Measurements from ENCODE around the gene KCNK13.

KCNK13 gene

GRCh38 chr14:90040411-90040810 is 21.4 kb upstream of the KCNK13 start:
- no peak overlapping the region for H3K9ac ChIP-seq (ENCODE audit: low read depth, low read length)
- H3K36me3 ChIP-seq (ENCODE audit: insufficient read depth, low read length): peaks cover 40% of the 10 kb centered on the region
- no peak overlapping the region for H3K27ac ChIP-seq (ENCODE audit: low read depth, low read length)
- H3K9me3 ChIP-seq (ENCODE audit: insufficient read depth, low read depth, low read length): no peaks in the 10 kb centered on the region
- no peaks in the 10 kb centered on the region for H3K27me3 ChIP-seq (ENCODE audit: insufficient read depth, low read length)
- WGBS: 95% methylated on average over 3 of the region's 3 CpGs
- no peak overlapping the region for H3K4me3 ChIP-seq (ENCODE audit: low read length)
- no peaks in the 10 kb centered on the region for H3K4me1 ChIP-seq (ENCODE audit: insufficient read depth, low read length)

GRCh38 chr14:90042496-90043252 is 19.1 kb upstream of the KCNK13 start:
- 95% methylated on average over 9 of the region's 9 CpGs for WGBS
- Histone ChIP-seq H3K9me3 (ENCODE audit: insufficient read depth, low read depth, low read length) (no peaks in the 10 kb centered on the region), H3K4me3 (ENCODE audit: low read length) (no peak overlapping the region), H3K27ac (ENCODE audit: low read depth, low read length) (no peak overlapping the region), H3K4me1 (ENCODE audit: insufficient read depth, low read length) (no peaks in the 10 kb centered on the region), H3K9ac (ENCODE audit: low read depth, low read length) (no peak overlapping the region), H3K27me3 (ENCODE audit: insufficient read depth, low read length) (no peaks in the 10 kb centered on the region), H3K36me3 (ENCODE audit: insufficient read depth, low read length) (peaks cover 19% of the 10 kb centered on the region)

GRCh38 chr14:90045616-90046015 is 16.2 kb upstream of the KCNK13 start:
- Histone ChIP-seq H3K36me3 (ENCODE audit: insufficient read depth, low read length) (peaks cover 12% of the 10 kb centered on the region), H3K9me3 (ENCODE audit: insufficient read depth, low read depth, low read length) (no peaks in the 10 kb centered on the region), H3K27me3 (ENCODE audit: insufficient read depth, low read length) (no peaks in the 10 kb centered on the region), H3K27ac (ENCODE audit: low read depth, low read length) (no peak overlapping the region), H3K4me1 (ENCODE audit: insufficient read depth, low read length) (no peaks in the 10 kb centered on the region), H3K4me3 (ENCODE audit: low read length) (no peak overlapping the region), H3K9ac (ENCODE audit: low read depth, low read length) (no peak overlapping the region)
- 95% methylated on average over 2 of the region's 2 CpGs for WGBS

GRCh38 chr14:90049390-90049789 is 12.4 kb upstream of the KCNK13 start:
- no peak overlapping the region for H3K27ac ChIP-seq (ENCODE audit: low read depth, low read length)
- no peaks in the 10 kb centered on the region for H3K4me1 ChIP-seq (ENCODE audit: insufficient read depth, low read length)
- no peaks in the 10 kb centered on the region for H3K9me3 ChIP-seq (ENCODE audit: insufficient read depth, low read depth, low read length)
- H3K27me3 ChIP-seq (ENCODE audit: insufficient read depth, low read length): no peaks in the 10 kb centered on the region; the same call in 1 of the 2 replicates
- H3K4me3 ChIP-seq (ENCODE audit: low read length): no peak overlapping the region
- WGBS: 79% methylated on average over 2 of the region's 3 CpGs
- H3K9ac ChIP-seq (ENCODE audit: low read depth, low read length): no peak overlapping the region
- 0 out of 2 replicates have a peak, but pooled peaks cover 4% of the 10 kb centered on the region for H3K36me3 ChIP-seq (ENCODE audit: insufficient read depth, low read length)

GRCh38 chr14:90050271-90050670 is 11.5 kb upstream of the KCNK13 start:
- Histone ChIP-seq H3K9ac (ENCODE audit: low read depth, low read length) (no peak overlapping the region), H3K4me1 (ENCODE audit: insufficient read depth, low read length) (no peaks in the 10 kb centered on the region), H3K4me3 (ENCODE audit: low read length) (no peak overlapping the region), H3K36me3 (ENCODE audit: insufficient read depth, low read length) (0 out of 2 replicates have a peak, but pooled peaks cover under 1% of the 10 kb centered on the region), H3K9me3 (ENCODE audit: insufficient read depth, low read depth, low read length) (no peaks in the 10 kb centered on the region), H3K27ac (ENCODE audit: low read depth, low read length) (no peak overlapping the region), H3K27me3 (ENCODE audit: insufficient read depth, low read length) (no peaks in the 10 kb centered on the region; the same call in 1 of the 2 replicates)
- 86% methylated on average over 4 of the region's 4 CpGs for WGBS

- H3K27ac ChIP-seq (ENCODE audit: low read depth, low read length): no peak overlapping the region
- 88% methylated on average over 2 of the region's 2 CpGs for WGBS
Measured at GRCh38 chr14:90053044-90053443, 8.8 kb upstream of the KCNK13 start.

GRCh38 chr14:90054803-90055202 is 7.0 kb upstream of the KCNK13 start:
- no peak overlapping the region for H3K4me3 ChIP-seq (ENCODE audit: low read length)
- H3K9me3 ChIP-seq (ENCODE audit: insufficient read depth, low read depth, low read length): no peaks in the 10 kb centered on the region
- 96% methylated on average over 1 of the region's 1 CpG for WGBS
- no peak overlapping the region for H3K27ac ChIP-seq (ENCODE audit: low read depth, low read length)
- H3K4me1 ChIP-seq (ENCODE audit: insufficient read depth, low read length): no peaks in the 10 kb centered on the region
- peaks cover 21% of the 10 kb centered on the region for H3K27me3 ChIP-seq (ENCODE audit: insufficient read depth, low read length)
- no peaks in the 10 kb centered on the region for H3K36me3 ChIP-seq (ENCODE audit: insufficient read depth, low read length)
- H3K9ac ChIP-seq (ENCODE audit: low read depth, low read length): no peak overlapping the region

More at GRCh38 chr14:90053044-90053443, 8.8 kb upstream of the KCNK13 start:
- no peaks in the 10 kb centered on the region for H3K4me1 ChIP-seq (ENCODE audit: insufficient read depth, low read length)
- H3K9me3 ChIP-seq (ENCODE audit: insufficient read depth, low read depth, low read length): no peaks in the 10 kb centered on the region
- H3K9ac ChIP-seq (ENCODE audit: low read depth, low read length): no peak overlapping the region
- no peaks in the 10 kb centered on the region for H3K36me3 ChIP-seq (ENCODE audit: insufficient read depth, low read length)
- H3K27me3 ChIP-seq (ENCODE audit: insufficient read depth, low read length): peaks cover 3% of the 10 kb centered on the region
- no peak overlapping the region for H3K4me3 ChIP-seq (ENCODE audit: low read length)

- whole genome bisulfite sequencing: 45% methylated on average over 8 of the region's 8 CpGs
- peaks cover 41% of the 10 kb centered on the region for H3K27me3 ChIP-seq (ENCODE audit: insufficient read depth, low read length)
Measured at GRCh38 chr14:90056826-90057225, 5.0 kb upstream of the KCNK13 start.

GRCh38 chr14:90058876-90059458 is 2.8 kb upstream of the KCNK13 start:
- H3K4me1 ChIP-seq (ENCODE audit: insufficient read depth, low read length): no peaks in the 10 kb centered on the region; the same call in 1 of the 2 replicates
- no peak overlapping the region for H3K9ac ChIP-seq (ENCODE audit: low read depth, low read length)
- H3K4me3 ChIP-seq (ENCODE audit: low read length): no peak overlapping the region
- 95% methylated on average over 4 of the region's 7 CpGs for WGBS
- H3K36me3 ChIP-seq (ENCODE audit: insufficient read depth, low read length): no peaks in the 10 kb centered on the region
- no peak overlapping the region for H3K27ac ChIP-seq (ENCODE audit: low read depth, low read length)
- peaks cover 63% of the 10 kb centered on the region for H3K27me3 ChIP-seq (ENCODE audit: insufficient read depth, low read length)
- no peaks in the 10 kb centered on the region for H3K9me3 ChIP-seq (ENCODE audit: insufficient read depth, low read depth, low read length)

More at GRCh38 chr14:90056826-90057225, 5.0 kb upstream of the KCNK13 start:
- H3K36me3 ChIP-seq (ENCODE audit: insufficient read depth, low read length): no peaks in the 10 kb centered on the region
- no peak overlapping the region for H3K9ac ChIP-seq (ENCODE audit: low read depth, low read length)
- H3K27ac ChIP-seq (ENCODE audit: low read depth, low read length): no peak overlapping the region
- no peak overlapping the region for H3K4me3 ChIP-seq (ENCODE audit: low read length)
- no peaks in the 10 kb centered on the region for H3K4me1 ChIP-seq (ENCODE audit: insufficient read depth, low read length)
- no peaks in the 10 kb centered on the region for H3K9me3 ChIP-seq (ENCODE audit: insufficient read depth, low read depth, low read length)

- H3K9me3 ChIP-seq (ENCODE audit: insufficient read depth, low read depth, low read length): no peaks in the 10 kb centered on the region
- H3K27ac ChIP-seq (ENCODE audit: low read depth, low read length): no peak overlapping the region
- H3K9ac ChIP-seq (ENCODE audit: low read depth, low read length): no peak overlapping the region
- H3K36me3 ChIP-seq (ENCODE audit: insufficient read depth, low read length): no peaks in the 10 kb centered on the region
- under 1% methylated on average over 80 of the region's 80 CpGs for WGBS
- peaks cover 77% of the 10 kb centered on the region for H3K27me3 ChIP-seq (ENCODE audit: insufficient read depth, low read length)
- H3K4me1 ChIP-seq (ENCODE audit: insufficient read depth, low read length): no peaks in the 10 kb centered on the region; the same call in 1 of the 2 replicates
- H3K4me3 ChIP-seq (ENCODE audit: low read length): peak overlapping the region; percentile 55
Measured at GRCh38 chr14:90060312-90060964, 1.4 kb upstream of the KCNK13 start.

All from HUES64 (cell line).